NCI-H526 treated with DMSO at 0.1 percent for 48 hours (cell line): ENCODE measurements around the gene PACRG.

ENCODE experiments used
- DNase-seq: peaks from one replicate; lab custom pipeline; 2025; lab: John Stamatoyannopoulos, UW

Gene PACRG

DNA sequence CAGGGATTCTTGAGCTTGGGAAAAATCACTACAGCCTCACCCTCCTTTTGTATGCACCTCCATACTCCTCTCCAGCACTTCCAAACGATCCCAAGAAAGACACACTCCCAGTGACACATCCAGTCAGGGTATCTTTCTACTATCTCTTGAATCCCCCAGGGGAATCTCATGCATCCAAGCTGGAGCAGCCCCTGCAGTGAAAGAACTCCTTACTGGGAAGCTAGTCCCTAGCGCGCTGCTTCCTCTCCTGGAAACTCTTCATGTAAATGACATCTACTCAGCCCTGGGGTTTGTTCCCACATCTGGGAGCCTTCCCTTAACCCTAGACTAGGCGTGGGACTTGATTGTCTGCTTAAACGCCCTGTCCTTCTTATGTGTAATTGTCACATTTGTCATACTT, 357.7 kb downstream of the PACRG start:
- no peak for DNase-seq

DNA sequence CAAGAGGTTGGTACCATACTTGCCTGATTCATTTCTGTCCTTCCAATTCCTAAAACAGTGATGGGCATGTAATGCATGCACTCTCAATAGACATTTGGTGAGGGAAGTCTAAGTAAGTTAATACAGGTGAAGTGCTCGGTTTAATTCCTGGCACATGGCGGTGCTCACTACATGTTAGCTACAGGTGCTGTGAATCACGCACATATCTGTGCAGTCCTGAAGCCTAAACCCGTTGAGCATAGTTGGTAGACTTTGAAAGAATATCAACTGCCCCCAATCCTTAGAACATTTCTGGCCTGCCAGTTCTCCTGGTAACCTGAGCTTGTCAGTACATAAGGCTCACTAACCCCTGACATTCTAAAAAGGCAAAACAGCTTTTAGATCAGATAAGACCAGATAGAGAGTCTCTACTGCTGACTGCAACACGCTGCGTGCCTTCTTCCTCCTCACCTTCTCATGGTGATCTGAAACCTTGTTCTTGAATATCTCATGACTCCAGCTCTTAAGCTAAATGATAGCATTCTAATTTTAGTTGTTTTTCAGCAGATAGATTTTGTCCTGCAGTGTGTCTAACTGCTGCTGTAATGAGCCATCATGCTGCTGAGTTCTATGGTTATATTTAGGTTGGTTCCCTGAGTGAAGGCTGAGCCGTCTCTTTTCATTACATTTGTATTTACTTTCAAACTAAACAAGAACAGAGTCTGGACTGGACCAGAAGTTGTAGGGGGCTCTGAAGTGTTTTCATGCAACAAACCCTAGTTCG, 358.3 kb downstream of the PACRG start:
- DNase-seq, result peak; percentile 13

DNA sequence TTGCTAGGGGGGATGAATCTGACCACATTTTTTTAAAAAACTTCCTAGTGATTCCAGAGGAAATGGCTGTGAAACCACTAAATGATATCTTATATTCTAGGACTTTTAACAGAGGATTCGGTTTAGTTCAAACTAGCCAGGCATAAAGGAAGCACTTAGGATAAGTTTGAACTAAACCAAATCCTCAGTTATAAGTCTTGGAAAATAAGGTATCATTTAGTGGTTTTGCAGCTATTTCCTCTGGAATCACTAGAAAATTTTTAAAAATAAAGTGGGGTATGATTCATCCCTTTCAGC, 358.8 kb downstream of the PACRG start:
- DNase-seq, result no peak

DNA sequence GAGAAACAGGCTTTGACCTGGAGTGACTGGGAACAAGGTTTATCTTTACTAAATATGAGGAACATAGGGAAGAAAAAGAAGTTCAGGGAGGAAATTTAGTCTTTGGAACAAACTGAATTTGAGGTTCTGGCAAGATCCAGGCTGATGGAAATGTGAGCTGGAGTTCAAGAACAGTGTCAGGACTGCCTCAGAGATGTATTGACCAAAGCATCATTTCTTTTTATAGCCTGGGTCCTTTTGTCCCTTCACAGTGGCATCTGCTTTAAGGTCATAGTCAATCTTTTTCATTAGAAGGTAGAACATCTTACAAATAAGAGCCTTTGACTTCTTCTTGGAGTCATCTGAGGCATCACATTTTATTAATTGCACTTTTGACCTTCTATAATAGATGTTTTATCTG, 360.2 kb downstream of the PACRG start:
- DNase-seq, result no peak

DNA sequence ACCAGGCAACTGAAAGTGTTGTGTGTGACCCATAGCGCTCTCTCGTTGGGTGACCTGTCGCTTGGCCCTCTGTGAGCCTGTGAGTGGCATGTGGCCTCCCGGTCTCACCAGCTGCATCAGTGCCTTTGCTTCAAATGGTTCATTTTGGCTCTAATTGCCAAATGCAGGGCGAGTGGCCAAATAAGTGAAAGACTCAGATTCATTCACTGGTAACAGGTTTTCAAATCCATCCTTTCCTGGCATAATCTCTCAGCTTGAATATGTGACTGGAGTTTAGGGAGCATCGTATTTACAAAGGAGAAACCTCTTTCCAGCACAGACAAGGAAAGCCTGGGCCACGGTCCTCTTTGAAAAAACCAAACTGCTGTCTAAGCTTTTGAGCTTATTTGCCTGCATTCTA, 365.1 kb downstream of the PACRG start:
- DNase-seq, result no peak

DNA sequence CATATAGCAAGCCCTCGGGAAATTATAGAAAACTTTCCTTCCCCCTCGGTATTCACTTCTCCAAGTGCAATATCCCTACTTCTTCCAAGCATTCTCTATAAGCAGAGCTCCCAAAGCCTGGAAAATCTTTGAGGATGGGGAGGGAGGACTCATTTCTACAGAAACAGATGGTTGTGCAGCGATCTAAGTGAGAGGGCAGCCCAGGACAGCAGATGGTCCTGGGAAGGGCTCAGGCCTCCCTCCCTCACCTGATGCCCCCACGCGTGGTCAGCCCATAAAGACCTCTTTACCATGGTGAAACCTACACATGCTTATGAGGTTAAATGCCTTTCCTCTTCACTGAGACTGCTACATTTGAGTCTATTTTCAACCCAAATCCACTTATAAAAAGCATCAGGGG, 367.1 kb downstream of the PACRG start:
- DNase-seq, result no peak

DNA sequence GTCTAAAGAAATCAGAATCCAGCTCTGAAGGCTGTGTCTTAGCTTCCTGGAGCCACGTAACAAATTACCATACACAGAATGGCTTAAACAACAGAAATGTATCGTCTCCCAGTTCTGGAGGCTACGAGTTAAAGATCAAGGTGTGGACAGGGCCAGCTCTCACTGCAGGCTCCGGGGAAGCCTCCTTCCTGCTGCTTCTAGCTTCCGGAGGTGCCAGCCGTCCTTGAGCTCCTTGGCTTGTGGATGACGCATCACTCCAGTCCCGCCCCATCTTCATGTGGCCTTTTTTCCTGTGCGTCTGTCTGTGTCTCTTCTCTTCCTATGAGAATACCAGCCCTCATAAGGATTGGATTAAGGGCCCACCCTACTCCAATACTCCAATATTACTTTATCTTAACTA, 367.6 kb downstream of the PACRG start:
- DNase-seq, result no peak

DNA sequence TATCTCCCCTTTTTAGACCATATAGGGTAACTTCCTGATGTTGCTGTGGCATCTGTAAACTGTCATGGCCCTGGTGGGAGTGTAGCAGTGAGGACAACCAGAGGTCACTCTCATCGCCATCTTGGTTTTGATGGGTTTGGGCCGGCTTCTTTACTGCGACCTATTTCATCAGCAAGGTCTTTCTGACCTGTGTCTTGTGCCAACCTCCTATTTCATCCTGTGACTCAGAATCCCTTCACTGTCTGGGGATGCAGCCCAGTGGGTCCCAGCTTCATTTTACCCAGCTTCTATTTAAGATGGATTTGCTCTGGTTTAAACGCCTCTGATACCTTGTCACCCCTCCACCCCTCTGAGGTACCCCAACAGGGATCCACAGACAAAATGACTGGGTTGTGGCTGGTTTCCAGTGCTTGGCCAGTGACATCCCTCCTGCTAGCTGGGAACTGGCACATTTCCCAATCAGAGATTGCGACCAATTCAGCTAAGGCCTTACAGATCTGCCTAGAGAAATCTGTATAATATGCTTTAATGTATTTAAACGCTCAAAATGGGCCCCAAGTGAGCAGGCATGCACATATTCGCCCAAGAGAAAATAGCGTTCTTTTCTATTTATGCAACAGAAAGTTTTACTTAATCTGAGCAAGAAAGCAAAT, 371.2 kb downstream of the PACRG start:
- no peak for DNase-seq

DNA sequence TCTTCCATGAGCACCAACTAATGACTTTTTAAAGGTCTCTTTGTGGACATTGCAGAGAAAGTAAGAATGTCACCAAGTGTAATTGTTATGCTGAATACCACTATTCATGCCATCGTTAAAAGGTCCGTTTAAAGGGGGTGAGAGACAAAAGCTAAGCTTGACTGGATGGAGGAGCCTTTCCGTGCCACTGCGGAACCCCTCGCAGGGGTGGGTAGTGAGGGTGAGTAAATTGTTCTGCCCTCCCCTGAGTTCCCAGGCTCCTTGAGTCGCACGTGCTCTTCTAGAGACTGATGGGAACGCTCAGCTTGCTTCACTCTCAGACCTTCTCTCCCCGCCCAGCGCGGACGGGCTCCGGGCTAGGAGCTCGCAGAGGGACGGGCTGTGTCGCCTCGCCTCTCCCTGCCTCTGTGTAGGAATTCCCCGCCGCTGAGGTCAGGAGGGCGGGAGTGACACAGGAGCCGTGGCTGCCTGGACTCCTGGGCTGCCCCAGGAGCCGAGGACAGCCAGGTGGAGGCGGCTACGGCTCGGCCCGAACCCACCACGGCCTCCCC, 371.9 kb downstream of the PACRG start:
- no peak for DNase-seq

DNA sequence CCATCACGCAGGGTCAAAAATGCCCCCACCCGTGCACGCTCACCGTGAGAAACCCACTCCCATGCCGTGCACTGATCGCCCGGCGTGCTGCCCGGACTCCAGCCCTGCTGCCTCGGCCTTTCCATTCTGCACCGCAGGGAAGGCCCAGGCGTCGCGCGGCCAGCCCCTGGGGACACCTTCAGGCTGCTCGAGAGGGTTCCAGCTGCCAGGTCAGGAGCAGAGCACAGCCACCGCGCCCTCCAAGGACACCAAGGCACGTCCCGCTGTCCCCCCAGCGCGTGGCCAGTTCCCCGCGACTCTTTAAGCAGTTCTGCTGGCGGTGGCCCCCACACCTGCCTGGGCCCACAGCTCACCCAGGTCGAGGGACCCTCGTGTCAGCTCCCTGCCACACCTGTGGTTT, 372.5 kb downstream of the PACRG start:
- DNase-seq, result no peak

DNA sequence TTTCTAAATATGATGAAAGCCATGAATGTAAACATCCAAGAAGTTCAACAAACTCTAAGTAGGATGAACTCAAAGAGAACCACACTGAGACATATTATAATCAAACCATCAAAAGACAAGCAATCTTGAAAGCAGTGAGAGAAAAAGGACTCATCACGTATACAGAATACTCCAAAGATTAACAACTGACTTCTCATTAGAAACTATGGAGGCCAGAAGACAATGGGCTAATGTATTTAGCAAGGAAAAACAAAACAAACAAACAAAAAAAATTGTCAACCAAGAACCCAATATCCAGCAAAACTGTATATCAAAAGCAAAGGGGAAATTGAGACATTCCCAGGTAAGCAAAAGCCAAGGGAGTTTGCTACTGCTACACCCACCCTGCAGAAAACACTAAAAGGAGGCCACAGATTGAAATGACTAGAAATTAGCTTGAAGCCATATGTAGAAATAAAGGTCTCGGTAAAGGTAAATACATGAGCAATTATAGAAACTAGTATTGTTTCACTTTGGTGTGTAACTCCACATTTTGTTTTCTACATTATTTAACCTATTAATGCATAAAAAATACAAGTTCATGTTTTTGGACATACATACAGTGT, 385.7 kb downstream of the PACRG start:
- no peak for DNase-seq

DNA sequence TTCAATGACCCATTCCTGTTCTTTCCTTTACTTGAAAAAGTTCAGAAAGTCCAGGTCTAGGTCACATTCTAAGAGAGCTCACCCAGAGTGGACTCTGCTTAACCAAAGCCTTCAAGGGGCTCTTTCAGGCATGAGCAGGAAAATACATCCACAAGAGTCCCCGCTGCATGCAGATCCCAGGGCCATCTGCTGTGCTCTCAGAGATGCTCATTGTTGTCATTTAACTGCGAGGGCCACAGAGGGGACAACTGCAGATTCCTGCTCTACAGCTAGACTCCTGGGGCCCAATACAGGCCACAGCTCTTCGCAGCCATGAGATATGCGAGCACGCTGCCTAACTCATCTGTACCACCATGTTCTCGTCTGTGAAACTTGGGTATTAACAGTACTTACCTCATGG, 391.2 kb downstream of the PACRG start:
- no peak for DNase-seq

DNA sequence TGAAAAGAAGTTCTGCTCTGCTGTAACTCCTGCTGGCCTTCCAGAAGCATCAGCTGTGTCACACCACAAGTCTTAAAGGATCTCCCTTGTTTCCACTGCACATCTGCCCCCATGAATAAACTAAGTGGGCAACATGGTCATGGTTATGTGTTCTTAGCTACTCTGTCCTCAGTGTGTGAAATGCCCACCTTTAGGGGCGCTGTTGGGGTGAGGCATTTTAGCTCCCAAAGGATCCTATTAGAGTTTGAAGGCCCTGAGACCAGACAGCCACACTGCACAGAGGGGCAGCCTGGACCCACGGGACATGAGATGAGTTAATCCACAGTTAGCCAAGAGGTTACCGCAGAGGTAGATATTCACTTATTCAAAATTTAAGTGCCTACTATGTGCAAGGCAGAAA, 392.4 kb downstream of the PACRG start:
- DNase-seq, result no peak

DNA sequence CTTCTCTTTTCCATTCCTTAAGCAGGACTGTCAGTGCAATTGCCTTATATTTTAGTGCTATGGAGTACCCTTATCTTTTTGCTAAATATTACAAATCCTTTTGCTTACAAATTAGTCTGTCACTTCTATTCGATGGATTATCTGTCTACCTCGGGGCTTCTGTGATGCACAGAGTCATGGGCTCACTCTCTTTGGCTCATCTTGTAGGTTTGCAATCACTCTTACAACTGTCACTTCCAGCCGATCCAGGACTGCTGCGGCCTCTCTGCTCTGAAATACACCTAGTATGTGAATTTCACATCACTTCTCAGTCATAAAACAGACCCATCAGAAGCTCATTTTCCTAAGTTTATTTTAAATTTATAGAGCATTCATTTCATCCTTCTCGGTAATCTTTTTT, 393.5 kb downstream of the PACRG start:
- DNase-seq, result no peak

DNA sequence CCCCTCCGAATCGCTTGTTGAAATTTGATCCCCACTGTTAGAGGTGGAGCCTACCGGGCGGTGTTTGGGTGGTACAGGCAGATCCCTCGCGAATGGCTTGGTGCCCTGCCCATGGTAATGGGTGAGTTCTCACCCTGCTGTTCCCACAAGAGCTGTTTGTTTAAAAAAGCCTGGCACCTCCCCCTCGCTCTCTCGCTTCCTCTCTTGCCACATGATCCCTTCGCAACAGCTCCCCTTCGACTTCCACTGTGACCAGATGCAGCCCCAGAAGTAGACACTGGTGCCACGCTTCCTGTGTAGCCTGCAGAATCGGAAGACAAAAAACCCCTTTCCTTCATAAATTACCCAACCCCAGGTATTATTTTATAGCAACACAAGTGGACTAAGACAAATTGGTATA, 394.6 kb downstream of the PACRG start:
- DNase-seq, result no peak

DNA sequence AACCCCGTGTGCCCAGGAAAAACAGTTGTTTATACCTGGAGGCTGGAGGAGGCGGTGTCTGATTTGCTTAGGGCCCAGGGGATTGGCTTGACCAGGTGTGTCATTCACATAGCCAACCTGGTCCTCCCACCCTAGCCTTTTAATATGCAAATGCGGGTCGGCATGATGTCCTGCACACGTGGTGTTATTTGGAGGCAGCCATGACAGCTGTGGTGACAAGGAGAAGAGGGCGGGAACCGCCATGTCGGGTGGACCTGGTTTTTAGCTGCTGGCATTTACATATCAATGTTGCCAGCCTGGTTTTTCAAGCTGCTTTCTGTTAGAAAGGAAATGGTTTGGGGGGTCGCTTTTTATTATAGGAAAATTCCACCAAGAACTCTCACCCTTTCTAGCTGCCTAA, 395.3 kb downstream of the PACRG start:
- DNase-seq, result peak; percentile 16

DNA sequence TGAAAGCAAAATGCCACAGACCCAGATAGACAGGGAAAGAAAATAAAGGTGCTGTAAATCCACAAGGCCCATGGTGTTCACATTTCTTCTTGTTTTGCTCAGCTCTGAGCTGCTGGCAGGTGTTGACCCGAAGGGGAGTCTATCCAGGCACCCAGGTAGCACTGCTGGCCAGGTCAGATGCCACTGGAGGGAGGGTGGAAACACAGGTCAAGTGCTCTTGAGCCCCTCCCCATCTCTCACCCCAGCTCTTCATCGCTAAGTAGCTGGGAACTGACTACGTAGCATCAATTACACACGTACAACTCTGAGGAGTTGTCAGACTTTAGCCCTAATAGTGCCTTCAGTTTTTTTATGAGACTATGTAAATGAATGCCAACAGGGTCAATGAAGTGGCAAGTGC, 399.0 kb downstream of the PACRG start:
- DNase-seq, result no peak

DNA sequence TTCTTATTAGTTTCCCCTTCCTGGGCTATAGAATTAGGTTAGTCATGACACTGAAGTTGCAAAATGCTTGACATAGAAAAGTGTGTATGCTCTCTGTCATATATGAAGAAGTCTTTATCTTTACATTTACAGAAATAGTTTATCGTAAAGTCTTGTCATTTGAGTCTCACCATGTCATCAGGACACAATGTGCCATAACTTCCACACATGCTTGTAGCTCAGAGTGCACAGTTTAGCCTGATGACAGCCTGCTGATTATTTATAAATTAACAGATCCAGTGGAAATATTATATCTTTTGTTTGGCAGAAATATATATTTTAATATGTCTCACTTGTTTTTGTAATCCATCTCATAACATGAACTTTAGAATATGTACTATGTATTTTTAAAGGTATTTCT, 399.8 kb downstream of the PACRG start:
- DNase-seq, result no peak

DNA sequence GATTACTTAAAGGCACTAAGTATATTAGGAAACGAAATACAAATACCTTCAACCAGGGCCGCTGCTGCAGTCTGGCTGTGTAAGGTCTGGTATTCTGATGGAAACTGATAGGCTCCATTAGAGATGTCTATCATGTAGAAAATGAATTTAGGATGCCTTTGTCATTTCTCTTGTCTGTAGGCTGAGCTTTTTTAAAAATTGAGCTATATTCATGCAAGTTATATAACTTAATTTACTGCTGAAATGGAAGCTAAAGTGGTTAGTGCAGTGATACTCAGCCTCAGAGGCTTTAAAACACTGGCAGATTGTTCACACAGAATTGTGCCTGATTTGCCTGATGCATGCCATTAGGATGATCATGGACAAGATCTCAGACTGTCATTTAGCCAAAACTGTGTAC, 400.6 kb downstream of the PACRG start:
- no peak for DNase-seq

DNA sequence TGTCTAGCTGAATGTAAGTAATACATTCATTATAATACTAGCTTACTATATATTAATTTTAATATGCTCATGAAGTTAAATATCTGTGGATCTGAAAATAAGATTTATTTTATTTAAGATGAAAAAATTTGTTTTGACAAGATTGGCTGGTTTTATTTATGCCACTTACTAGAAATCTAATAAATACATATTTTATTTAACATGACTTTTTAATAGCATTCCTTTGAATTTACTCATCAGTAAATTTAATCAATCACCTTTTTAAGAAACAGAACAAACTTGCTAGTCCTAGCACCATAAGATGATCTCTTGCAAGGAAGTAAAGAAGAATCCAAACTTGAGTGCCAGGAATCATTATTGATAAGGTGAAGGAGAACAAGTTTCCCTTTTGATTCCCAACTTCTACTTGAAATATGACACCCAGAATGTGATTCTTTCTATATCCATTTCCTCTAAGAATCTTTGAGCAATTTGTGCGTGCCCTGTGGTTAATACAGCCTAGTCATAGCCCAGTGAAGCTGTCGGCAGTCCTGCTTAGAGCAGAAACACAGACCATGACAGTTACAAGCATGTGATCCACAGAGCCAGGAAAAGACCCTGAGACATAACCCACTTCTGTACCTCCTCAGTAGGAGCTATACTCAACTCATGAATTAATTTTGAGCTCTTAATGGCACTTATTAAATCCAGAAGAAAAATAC, 404.4 kb downstream of the PACRG start:
- no peak for DNase-seq

DNA sequence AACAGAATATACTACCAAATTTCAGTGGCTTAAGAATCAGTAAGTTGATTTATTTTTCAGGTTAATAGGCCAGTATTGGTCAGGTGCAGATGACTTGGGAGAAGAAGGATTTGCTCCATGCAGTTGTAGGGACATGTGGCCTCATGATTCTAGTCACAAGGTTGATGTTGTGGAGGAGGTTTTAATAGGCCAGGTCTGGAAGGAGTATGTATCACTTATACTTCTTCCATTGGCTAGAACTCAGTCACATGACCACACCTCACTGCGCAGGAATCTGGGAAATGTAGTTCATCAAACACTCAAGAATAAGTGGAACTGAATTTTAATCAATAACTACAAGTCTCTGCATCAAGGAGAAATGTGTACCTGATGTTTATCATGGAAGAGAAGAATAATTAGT, 405.2 kb downstream of the PACRG start:
- DNase-seq, result no peak

DNA sequence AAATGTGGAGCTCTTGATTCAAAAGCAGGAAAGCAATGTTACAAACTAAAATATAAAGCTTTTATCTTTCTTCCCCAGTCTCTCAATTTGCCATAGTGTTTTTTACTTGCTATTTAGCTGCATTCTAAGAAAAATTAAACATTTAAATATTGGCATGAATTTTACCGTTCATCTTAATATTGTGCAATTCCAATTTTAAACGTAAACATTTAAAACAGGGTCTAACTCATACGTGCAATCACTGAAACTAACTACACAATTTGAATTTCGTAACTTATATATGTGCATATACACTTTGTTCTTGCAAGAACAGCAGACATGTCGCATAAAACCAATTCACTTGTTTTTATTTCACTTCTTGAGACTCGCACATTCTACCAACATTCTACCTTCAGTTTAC, 405.9 kb downstream of the PACRG start:
- DNase-seq, result no peak
